GM23338 (cell line): Measurements from ENCODE around the gene LRRC27. TPM values are rescaled to one million over a fixed set of nuclear protein-coding genes. Genes with fewer than 3 reads are reported as not detected.

ENCODE experiments used
- ATAC-seq: fragments of 200-7000 bp; cut with Tn5 transposase; 3 replicates; pipeline ENCODE4 v1.9.1; 2020
- DNase-seq: peaks from one replicate; pipeline ENCODE4 v3.0.0-alpha.2; 2015; ENCODE audit warnings: low spot score
- H2AFZ ChIP-seq: fragments of 200-600 bp; sonication (generic); 2 replicates; pipeline ENCODE4 v1.8.0; 2016; ENCODE audit warnings: antibody characterized with exemption, mild to moderate bottlenecking, moderate library complexity
- H3F3A ChIP-seq: fragments of 200-600 bp; sonication (generic); replicated peaks from 2 replicates; pipeline ENCODE4 v1.8.0; 2017; ENCODE audit warnings: antibody characterized with exemption, mixed run types, low read depth
- H3K27ac ChIP-seq: fragments of 200-600 bp; sonication (generic); 2 replicates; pipeline ENCODE4 v1.6.1; 2016; ENCODE audit warnings: low read depth
- H3K27me3 ChIP-seq: fragments of 200-600 bp; sonication (generic); 2 replicates; pipeline ENCODE4 v1.8.0; 2016; ENCODE audit warnings: mild to moderate bottlenecking, mixed run types, moderate library complexity; ENCODE audit not compliant: insufficient read depth
- H3K36me3 ChIP-seq: fragments of 200-600 bp; sonication (generic); 2 replicates; pipeline ENCODE4 v1.8.0; 2016; ENCODE audit warnings: mild to moderate bottlenecking; ENCODE audit not compliant: insufficient read depth
- H3K4me1 ChIP-seq: fragments of 200-600 bp; sonication (generic); 2 replicates; pipeline ENCODE4 v1.8.0; 2016; ENCODE audit warnings: mild to moderate bottlenecking, moderate library complexity; ENCODE audit not compliant: insufficient read depth
- H3K4me2 ChIP-seq: fragments of 200-600 bp; sonication (generic); 2 replicates; pipeline ENCODE4 v1.7.1; 2017; ENCODE audit warnings: mixed run types
- H3K4me3 ChIP-seq: fragments of 200-600 bp; sonication (generic); 2 replicates; pipeline ENCODE4 v1.6.1; 2016; ENCODE audit warnings: mixed run types
- H3K79me2 ChIP-seq: fragments of 200-600 bp; sonication (generic); replicated peaks from 2 replicates; pipeline ENCODE4 v1.8.0; 2017; ENCODE audit warnings: mild to moderate bottlenecking; ENCODE audit not compliant: insufficient read depth
- H3K9me2 ChIP-seq: fragments of 200-600 bp; sonication (generic); 2 replicates; pipeline ENCODE4 v1.8.0; 2017; ENCODE audit not compliant: insufficient read depth
- H4K20me1 ChIP-seq: fragments of 200-600 bp; sonication (generic); replicated peaks from 2 replicates; pipeline ENCODE4 v1.8.0; 2017; ENCODE audit warnings: mild to moderate bottlenecking; ENCODE audit not compliant: insufficient read depth
- H3K27ac Mint-ChIP-seq: 2 replicates; pipeline ENCODE4 v1.8.0; 2020; ENCODE audit warnings: inconsistent platforms, mild to moderate bottlenecking, moderate library complexity, mixed read lengths
- H3K27me3 Mint-ChIP-seq: 3 replicates; pipeline ENCODE4 v1.8.0; 2022; ENCODE audit warnings: low read depth, mild to moderate bottlenecking, moderate library complexity, mixed read lengths, inconsistent platforms; ENCODE audit not compliant: insufficient read depth, poor library complexity
- H3K36me3 Mint-ChIP-seq: 3 replicates; pipeline ENCODE4 v1.8.0; 2021; ENCODE audit warnings: low read depth, mild to moderate bottlenecking, inconsistent platforms, moderate library complexity, mixed read lengths
- H3K4me1 Mint-ChIP-seq: 3 replicates; pipeline ENCODE4 v1.8.0; 2020; ENCODE audit warnings: mild to moderate bottlenecking, inconsistent platforms, mixed read lengths
- H3K4me3 Mint-ChIP-seq: 3 replicates; pipeline ENCODE4 v1.8.0; 2021; ENCODE audit warnings: moderate library complexity, mild to moderate bottlenecking, inconsistent platforms, mixed read lengths
- H3K9me3 Mint-ChIP-seq: 3 replicates; pipeline ENCODE4 v1.8.0; 2020; ENCODE audit warnings: moderate library complexity, mild to moderate bottlenecking, inconsistent platforms, mixed read lengths
- CREB1 ChIP-seq: fragments of 250-450 bp; sonication (Bioruptor Pico); IDR thresholded peaks from 2 replicates; pipeline ENCODE4 v1.5.0; 2020; ENCODE audit warnings: low read depth, mild to moderate bottlenecking, moderate library complexity
- EZH2 ChIP-seq: fragments of 200-600 bp; sonication (generic); IDR thresholded peaks from one replicate; pipeline ENCODE4 v1.8.0; 2017; ENCODE audit warnings: antibody characterized with exemption, mild to moderate bottlenecking, low read depth; ENCODE audit not compliant: unreplicated experiment
- EZH2phosphoT487 ChIP-seq: fragments of 200-600 bp; sonication (generic); IDR thresholded peaks from one replicate; pipeline ENCODE4 v1.8.1; 2018; ENCODE audit warnings: antibody characterized with exemption; ENCODE audit not compliant: unreplicated experiment
- POLR2AphosphoS5 ChIP-seq: IDR thresholded peaks from 2 replicates; pipeline ENCODE4 v1.6.1; 2016; ENCODE audit warnings: antibody characterized with exemption, low read depth
- STAT1 ChIP-seq: IDR thresholded peaks from one replicate; pipeline ENCODE4 v1.6.1; 2016; ENCODE audit warnings: antibody characterized with exemption; ENCODE audit not compliant: unreplicated experiment
- ZNF114 ChIP-seq: fragments of 250-450 bp; sonication (Bioruptor Pico); IDR thresholded peaks from 2 replicates; pipeline ENCODE4 v1.5.0; 2020; ENCODE audit warnings: mild to moderate bottlenecking, moderate library complexity
- ZNF331 ChIP-seq: fragments of 250-450 bp; sonication (Bioruptor Pico); IDR thresholded peaks from 2 replicates; pipeline ENCODE4 v1.5.0; 2020; ENCODE audit warnings: low read depth, mild to moderate bottlenecking, moderate library complexity
- polyA plus RNA-seq: library from polyadenylated mRNA; unstranded; fragments of >200 nt; fragmentation: Nextera tagmentation; extraction: Ambion mirVana; gene quantifications from 2 replicates; pipeline ENCODE4 v1.2.1, GENCODE V29; 2016
- total RNA-seq: library from RNA; depleted of rRNA; stranded (reverse); fragments of >200 nt; shearing (Covaris generic); gene quantifications from 2 replicates; pipeline ENCODE4 v1.2.3, GENCODE V29; 2014
- TF ChIP-seq, protein P1 (sequence below), 2 experiments: fragments of 200-600 bp in 1 of 2; sonication (generic) in 1 of 2; conservative IDR thresholded peaks; 2 replicates each; pipeline versions ENCODE4 v1.5.1 to v1.6.1; 2016 to 2017; ENCODE audit warnings: antibody characterized with exemption in 2 of 2, low read depth in 2 of 2, mild to moderate bottlenecking in 2 of 2, moderate library complexity in 1 of 2
- TF ChIP-seq, protein P2 (sequence below): IDR thresholded peaks from 2 replicates; pipeline ENCODE4 v1.6.1; 2016; ENCODE audit warnings: antibody characterized with exemption
- TF ChIP-seq, protein P3 (sequence below): fragments of 250-450 bp; sonication (Bioruptor Pico); IDR thresholded peaks from 2 replicates; pipeline ENCODE4 v1.5.0; 2020; ENCODE audit warnings: mild to moderate bottlenecking, moderate library complexity

The LRRC27 gene
- total and polyA plus RNA-seq, 2 experiments from 2014 or later: 2.9 to 3.5 TPM

DNA sequence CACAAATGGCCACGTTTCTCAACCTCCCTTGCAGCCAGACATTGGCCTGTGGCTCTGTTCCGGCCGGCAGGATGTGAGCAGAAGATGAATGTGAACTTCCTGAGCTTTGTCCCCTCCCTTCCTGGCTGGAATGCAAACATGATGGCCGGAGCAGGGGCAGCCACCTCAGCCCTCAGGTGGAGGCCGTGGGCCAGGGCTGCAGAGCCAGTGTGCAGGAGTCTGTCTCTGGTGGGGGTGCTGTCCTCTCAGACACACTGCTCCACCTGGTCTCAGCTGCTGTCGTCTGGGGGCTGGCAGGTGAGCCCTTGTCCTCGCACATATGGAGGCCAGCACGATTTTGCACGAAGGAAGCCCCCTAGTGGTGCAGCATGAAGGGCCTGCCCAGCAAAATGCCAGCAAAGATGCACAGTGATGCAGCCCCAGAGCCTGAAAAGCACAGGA lies 39.7 kb downstream of the LRRC27 start:
- Histone ChIP-seq H3K9me2 (no peaks in the 10 kb centered on the region), H3F3A (no peaks in the 10 kb centered on the region), H3K27ac (no peak overlapping the region), H2AFZ (no peak overlapping the region), H3K79me2 (no peaks in the 10 kb centered on the region), H3K4me3 (no peak overlapping the region), H3K27me3 (no peaks in the 10 kb centered on the region), H3K4me2 (no peak overlapping the region), H4K20me1 (no peaks in the 10 kb centered on the region), H3K36me3 (no peaks in the 10 kb centered on the region), H3K4me1 (no peaks in the 10 kb centered on the region)
- Mint-ChIP-seq H3K27me3 (peaks cover 10% of the 10 kb centered on the region), H3K27ac (no peak overlapping the region), H3K9me3 (no peaks in the 10 kb centered on the region), H3K36me3 (no peaks in the 10 kb centered on the region), H3K4me3 (no peak overlapping the region), H3K4me1 (peaks cover 31% of the 10 kb centered on the region)
- DNase-seq: peak; percentile 64
- TF ChIP-seq STAT1: no peak
- TF ChIP-seq, protein P1, sequence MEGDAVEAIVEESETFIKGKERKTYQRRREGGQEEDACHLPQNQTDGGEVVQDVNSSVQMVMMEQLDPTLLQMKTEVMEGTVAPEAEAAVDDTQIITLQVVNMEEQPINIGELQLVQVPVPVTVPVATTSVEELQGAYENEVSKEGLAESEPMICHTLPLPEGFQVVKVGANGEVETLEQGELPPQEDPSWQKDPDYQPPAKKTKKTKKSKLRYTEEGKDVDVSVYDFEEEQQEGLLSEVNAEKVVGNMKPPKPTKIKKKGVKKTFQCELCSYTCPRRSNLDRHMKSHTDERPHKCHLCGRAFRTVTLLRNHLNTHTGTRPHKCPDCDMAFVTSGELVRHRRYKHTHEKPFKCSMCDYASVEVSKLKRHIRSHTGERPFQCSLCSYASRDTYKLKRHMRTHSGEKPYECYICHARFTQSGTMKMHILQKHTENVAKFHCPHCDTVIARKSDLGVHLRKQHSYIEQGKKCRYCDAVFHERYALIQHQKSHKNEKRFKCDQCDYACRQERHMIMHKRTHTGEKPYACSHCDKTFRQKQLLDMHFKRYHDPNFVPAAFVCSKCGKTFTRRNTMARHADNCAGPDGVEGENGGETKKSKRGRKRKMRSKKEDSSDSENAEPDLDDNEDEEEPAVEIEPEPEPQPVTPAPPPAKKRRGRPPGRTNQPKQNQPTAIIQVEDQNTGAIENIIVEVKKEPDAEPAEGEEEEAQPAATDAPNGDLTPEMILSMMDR (conservative IDR thresholded peaks at IDR 0.05; ENCODE audit: low read depth in 2 of 2): peak; percentile 53 to 61
- peak; percentile 49 for ATAC-seq

DNA sequence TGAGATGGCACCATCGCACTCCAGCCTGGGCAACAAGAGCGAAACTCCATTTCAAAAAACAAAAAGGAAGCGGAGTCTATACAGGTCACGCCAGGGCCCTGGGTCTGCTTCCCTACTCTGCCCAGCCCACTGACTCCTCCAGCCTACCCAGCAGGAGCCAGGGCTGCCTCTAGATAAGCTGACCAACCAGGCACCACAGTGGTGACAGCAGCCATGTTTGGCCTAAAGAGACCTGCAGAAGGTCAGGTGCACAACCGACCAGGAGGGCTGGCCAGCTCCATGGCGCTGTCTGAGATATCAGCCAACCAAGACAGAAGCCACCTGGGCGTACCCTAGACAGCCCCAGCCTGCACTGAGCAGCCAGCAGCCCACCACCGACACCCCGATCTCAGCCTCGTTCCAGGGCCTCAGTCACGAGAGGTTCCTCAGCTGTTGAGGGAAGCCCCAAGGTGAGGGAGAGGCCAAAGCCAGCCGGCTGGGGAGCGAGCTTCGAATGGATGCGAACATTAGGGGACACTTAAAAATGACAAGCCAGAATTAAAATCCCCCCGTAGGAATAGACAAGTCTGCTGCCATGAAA lies 40.6 kb downstream of the LRRC27 start:
- no peaks in the 10 kb centered on the region for H3K79me2 ChIP-seq
- no peaks in the 10 kb centered on the region for H3K27me3 ChIP-seq
- H3K27ac ChIP-seq: no peak overlapping the region
- no peaks in the 10 kb centered on the region for H3F3A ChIP-seq
- no peaks in the 10 kb centered on the region for H3K36me3 ChIP-seq
- H4K20me1 ChIP-seq: no peaks in the 10 kb centered on the region
- H2AFZ ChIP-seq: no peak overlapping the region
- no peak overlapping the region for H3K4me3 ChIP-seq
- no peak overlapping the region; the same call in 2 of the 3 replicates for H3K4me3 Mint-ChIP-seq
- ATAC-seq: no peak
- H3K27ac Mint-ChIP-seq: no peak overlapping the region
- no peaks in the 10 kb centered on the region for H3K36me3 Mint-ChIP-seq
- no peaks in the 10 kb centered on the region for H3K9me3 Mint-ChIP-seq
- no peaks in the 10 kb centered on the region for H3K4me1 ChIP-seq
- H3K4me2 ChIP-seq: no peak overlapping the region
- peaks cover 31% of the 10 kb centered on the region for H3K4me1 Mint-ChIP-seq
- no peaks in the 10 kb centered on the region for H3K9me2 ChIP-seq
- DNase-seq: no peak
- peaks cover 10% of the 10 kb centered on the region for H3K27me3 Mint-ChIP-seq
- TF ChIP-seq ZNF114 (CRISPR knock-in tag): no peak
- TF ChIP-seq, protein P1 (conservative IDR thresholded peaks at IDR 0.05; ENCODE audit: low read depth in 2 of 2): no peak
- TF ChIP-seq, protein P2, sequence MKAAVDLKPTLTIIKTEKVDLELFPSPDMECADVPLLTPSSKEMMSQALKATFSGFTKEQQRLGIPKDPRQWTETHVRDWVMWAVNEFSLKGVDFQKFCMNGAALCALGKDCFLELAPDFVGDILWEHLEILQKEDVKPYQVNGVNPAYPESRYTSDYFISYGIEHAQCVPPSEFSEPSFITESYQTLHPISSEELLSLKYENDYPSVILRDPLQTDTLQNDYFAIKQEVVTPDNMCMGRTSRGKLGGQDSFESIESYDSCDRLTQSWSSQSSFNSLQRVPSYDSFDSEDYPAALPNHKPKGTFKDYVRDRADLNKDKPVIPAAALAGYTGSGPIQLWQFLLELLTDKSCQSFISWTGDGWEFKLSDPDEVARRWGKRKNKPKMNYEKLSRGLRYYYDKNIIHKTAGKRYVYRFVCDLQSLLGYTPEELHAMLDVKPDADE: no peak
- no peak for TF ChIP-seq ZNF331
- TF ChIP-seq, protein P3, sequence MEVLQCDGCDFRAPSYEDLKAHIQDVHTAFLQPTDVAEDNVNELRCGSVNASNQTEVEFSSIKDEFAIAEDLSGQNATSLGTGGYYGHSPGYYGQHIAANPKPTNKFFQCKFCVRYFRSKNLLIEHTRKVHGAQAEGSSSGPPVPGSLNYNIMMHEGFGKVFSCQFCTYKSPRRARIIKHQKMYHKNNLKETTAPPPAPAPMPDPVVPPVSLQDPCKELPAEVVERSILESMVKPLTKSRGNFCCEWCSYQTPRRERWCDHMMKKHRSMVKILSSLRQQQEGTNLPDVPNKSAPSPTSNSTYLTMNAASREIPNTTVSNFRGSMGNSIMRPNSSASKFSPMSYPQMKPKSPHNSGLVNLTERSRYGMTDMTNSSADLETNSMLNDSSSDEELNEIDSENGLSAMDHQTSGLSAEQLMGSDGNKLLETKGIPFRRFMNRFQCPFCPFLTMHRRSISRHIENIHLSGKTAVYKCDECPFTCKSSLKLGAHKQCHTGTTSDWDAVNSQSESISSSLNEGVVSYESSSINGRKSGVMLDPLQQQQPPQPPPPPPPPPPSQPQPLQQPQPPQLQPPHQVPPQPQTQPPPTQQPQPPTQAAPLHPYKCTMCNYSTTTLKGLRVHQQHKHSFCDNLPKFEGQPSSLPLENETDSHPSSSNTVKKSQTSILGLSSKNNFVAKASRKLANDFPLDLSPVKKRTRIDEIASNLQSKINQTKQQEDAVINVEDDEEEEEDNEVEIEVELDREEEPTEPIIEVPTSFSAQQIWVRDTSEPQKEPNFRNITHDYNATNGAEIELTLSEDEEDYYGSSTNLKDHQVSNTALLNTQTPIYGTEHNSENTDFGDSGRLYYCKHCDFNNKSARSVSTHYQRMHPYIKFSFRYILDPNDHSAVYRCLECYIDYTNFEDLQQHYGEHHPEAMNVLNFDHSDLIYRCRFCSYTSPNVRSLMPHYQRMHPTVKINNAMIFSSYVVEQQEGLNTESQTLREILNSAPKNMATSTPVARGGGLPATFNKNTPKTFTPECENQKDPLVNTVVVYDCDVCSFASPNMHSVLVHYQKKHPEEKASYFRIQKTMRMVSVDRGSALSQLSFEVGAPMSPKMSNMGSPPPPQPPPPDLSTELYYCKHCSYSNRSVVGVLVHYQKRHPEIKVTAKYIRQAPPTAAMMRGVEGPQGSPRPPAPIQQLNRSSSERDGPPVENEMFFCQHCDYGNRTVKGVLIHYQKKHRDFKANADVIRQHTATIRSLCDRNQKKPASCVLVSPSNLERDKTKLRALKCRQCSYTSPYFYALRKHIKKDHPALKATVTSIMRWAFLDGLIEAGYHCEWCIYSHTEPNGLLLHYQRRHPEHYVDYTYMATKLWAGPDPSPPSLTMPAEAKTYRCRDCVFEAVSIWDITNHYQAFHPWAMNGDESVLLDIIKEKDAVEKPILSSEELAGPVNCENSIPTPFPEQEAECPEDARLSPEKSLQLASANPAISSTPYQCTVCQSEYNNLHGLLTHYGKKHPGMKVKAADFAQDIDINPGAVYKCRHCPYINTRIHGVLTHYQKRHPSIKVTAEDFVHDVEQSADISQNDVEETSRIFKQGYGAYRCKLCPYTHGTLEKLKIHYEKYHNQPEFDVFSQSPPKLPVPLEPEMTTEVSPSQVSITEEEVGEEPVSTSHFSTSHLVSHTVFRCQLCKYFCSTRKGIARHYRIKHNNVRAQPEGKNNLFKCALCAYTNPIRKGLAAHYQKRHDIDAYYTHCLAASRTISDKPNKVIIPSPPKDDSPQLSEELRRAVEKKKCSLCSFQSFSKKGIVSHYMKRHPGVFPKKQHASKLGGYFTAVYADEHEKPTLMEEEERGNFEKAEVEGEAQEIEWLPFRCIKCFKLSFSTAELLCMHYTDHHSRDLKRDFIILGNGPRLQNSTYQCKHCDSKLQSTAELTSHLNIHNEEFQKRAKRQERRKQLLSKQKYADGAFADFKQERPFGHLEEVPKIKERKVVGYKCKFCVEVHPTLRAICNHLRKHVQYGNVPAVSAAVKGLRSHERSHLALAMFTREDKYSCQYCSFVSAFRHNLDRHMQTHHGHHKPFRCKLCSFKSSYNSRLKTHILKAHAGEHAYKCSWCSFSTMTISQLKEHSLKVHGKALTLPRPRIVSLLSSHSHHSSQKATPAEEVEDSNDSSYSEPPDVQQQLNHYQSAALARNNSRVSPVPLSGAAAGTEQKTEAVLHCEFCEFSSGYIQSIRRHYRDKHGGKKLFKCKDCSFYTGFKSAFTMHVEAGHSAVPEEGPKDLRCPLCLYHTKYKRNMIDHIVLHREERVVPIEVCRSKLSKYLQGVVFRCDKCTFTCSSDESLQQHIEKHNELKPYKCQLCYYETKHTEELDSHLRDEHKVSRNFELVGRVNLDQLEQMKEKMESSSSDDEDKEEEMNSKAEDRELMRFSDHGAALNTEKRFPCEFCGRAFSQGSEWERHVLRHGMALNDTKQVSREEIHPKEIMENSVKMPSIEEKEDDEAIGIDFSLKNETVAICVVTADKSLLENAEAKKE (CRISPR knock-in tag): no peak
- TF ChIP-seq POLR2AphosphoS5: no peak
- no peak for TF ChIP-seq EZH2
- TF ChIP-seq CREB1 (CRISPR knock-in tag): no peak
- TF ChIP-seq STAT1: no peak
- TF ChIP-seq EZH2phosphoT487: no peak
